ENCODE data around the gene RNF40.
"Not testable (repeated sequence)": the region's sequence is repeated elsewhere in the genome, so short reads cannot be mapped to it uniquely, and the experiment has no call there.

Gene RNF40

GRCh38 chr16:30816769-30817168, 54.6 kb downstream of the RNF40 start:
- no peak for DNase-seq (ENCODE audit: low read depth, low spot score)

GRCh38 chr16:30820952-30821421, 58.9 kb downstream of the RNF40 start:
- no peak for DNase-seq (ENCODE audit: low read depth, low spot score)

GRCh38 chr16:30821441-30821840, 59.3 kb downstream of the RNF40 start:
- not testable (repeated sequence) for DNase-seq (ENCODE audit: low read depth, low spot score)

GRCh38 chr16:30821891-30822290, 59.8 kb downstream of the RNF40 start:
- DNase-seq (ENCODE audit: low read depth, low spot score) = no peak

Data from brain pericyte (primary cell).